ENCODE results near the gene FMR1.

Gene FMR1

GRCh38 chrX:147917700-147918695 is 6.3 kb downstream of the FMR1 start:
- no peak for DNase-seq

DNA sequence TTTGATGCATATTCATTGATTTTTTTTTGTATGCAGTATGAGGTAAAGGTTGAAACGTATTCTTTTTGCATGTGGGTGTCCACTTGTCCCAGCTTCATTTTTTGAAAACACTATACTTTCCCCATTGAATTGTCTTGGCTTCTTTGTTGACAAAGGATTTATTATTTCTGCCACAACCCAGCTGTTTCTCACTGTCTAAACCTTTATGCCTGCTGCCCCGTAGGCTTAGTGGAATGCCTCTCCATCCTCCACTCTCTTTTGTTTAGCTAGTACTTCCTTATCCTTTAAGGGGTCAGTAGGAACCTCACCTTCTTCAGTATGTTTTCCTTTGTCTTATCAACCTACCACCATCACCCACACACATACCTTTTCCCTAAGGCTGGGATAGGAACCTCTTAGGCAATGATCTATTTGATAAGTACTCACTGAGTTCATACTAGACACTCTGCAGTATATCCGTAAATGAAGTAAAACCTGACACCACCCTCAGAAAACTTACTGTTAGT is 8.5 kb downstream of the FMR1 start:
- DNase-seq, result no peak

DNA sequence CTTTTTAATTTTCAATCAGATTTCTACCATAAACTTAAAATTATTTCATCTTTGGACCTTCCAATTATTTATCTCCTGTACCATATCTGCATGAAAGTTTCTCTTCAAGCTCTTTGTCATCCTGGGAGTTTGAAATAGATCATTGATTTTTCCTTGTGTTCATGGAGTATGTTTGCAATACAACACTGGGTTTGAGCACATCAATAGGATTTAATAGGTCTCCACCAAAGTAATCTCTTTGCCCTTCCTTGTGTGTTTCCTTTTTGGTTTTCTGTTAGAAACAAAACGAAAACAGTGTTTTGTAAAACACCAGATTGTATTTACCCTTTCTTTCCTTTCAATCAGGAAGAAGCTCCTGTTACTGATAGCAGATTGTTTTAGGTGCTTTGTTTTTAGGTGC is 11.9 kb downstream of the FMR1 start:
- DNase-seq, result no peak

DNA sequence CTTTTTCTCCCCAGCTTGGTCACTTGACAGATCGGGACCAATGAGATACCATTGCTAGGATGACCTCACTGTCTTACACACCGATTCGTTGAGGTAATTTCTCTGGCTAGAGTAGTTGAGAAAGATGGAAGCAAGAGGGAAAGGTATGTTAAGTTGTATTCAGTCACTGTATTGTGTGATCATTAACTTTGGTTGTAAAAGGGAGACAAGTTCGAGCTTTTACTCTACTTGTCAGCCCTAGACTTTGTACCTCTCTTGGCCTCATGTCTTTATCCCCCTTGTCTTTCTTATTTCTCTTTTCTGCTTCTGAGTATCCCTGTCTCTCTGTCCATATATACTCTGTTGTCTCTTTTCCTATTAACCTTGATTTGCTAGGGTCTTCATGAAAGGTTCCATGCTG is 15.5 kb downstream of the FMR1 start:
- DNase-seq, result no peak

- no peak for DNase-seq
Measured at GRCh38 chrX:147933815-147934214, 22.1 kb downstream of the FMR1 start.

GRCh38 chrX:147935156-147935758 is 23.5 kb downstream of the FMR1 start:
- DNase-seq, result no peak

GRCh38 chrX:147945286-147945685 is 33.6 kb downstream of the FMR1 start:
- no peak for DNase-seq

DNA sequence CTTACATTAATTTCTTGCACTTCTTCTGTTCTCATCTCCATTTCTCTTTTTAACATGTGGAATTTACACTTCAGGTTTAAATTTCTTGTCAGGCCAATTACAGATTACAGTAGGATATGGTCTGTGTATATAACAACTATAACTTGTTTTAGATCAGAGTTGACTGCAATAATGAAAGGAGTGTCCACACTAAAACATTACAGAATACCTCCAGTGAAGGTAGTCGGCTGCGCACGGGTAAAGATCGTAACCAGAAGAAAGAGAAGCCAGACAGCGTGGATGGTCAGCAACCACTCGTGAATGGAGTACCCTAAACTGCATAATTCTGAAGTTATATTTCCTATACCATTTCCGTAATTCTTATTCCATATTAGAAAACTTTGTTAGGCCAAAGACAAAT is 36.8 kb downstream of the FMR1 start:
- no peak for DNase-seq

DNA sequence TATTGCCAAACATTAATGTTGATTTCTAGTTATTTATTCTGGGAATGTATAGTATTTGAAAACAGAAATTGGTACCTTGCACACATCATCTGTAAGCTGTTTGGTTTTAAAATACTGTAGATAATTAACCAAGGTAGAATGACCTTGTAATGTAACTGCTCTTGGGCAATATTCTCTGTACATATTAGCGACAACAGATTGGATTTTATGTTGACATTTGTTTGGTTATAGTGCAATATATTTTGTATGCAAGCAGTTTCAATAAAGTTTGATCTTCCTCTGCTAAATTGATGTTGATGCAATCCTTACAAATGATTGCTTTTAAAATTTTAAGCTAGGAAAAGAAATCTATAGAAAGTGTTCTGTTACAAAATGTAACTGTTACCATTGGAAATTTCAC is 38.6 kb downstream of the FMR1 start:
- DNase-seq, result no peak

GRCh38 chrX:147953976-147954375 is 42.3 kb downstream of the FMR1 start:
- DNase-seq, result no peak

DNA sequence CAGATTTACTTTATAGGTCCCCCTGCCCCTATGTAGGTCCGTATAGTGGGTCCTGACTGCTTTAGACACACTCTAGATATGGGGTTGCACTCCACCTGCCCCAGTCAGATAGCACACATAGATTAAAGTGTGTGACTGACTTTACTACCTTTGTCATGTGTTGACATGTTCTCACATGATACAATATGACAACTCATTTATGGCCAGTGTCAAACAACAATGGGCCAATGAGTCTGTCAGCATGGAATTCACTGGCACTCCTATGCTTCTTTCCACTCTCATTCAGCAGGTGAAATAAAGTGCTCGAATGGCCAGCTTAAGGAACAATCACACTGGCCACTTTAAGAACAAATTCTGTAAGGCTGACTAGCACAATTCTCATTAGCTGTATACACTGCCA is 45.6 kb downstream of the FMR1 start:
- no peak for DNase-seq

DNA sequence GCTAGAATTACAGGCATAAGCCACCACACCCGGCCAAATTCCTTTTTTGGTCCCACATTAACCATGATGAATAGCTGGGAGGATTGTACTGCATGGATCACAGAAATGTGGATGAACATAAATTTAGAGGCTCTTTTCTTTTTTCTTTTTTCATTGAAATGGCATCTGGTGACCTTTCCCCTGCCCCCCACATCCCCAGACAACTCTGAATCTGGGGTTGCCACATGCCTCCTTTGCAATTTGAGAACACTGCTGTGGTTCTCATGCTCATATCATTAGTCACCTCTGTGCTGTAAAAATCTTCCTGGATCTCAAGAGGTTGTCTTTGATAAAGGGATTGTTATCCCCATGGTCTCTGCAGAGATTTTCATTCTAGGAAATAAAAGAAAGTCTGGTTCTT is 46.6 kb downstream of the FMR1 start:
- no peak for DNase-seq

GRCh38 chrX:147960722-147961121 is 49.0 kb downstream of the FMR1 start:
- DNase-seq, result no peak

DNA sequence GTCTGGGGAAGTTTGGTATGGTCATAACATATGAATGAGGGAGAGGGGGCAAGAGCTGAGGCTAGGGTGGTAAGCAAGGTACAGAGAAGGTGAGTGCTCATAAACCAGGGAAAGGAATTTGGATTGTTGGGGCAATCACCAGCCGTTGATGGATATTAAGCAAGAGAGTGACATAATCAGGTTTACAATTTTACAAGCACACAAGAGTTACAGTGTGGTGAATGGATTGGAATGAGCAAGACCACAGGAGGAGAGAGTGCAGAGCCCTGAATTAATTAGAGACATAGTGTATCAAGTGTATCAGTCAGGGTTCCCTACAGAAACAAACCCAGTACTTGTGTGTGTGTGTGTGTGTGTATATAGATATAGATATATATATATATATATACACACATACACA is 50.8 kb downstream of the FMR1 start:
- no peak for DNase-seq

- DNase-seq, result no peak
Measured at GRCh38 chrX:147978931-147979330, 67.2 kb downstream of the FMR1 start.

DNA sequence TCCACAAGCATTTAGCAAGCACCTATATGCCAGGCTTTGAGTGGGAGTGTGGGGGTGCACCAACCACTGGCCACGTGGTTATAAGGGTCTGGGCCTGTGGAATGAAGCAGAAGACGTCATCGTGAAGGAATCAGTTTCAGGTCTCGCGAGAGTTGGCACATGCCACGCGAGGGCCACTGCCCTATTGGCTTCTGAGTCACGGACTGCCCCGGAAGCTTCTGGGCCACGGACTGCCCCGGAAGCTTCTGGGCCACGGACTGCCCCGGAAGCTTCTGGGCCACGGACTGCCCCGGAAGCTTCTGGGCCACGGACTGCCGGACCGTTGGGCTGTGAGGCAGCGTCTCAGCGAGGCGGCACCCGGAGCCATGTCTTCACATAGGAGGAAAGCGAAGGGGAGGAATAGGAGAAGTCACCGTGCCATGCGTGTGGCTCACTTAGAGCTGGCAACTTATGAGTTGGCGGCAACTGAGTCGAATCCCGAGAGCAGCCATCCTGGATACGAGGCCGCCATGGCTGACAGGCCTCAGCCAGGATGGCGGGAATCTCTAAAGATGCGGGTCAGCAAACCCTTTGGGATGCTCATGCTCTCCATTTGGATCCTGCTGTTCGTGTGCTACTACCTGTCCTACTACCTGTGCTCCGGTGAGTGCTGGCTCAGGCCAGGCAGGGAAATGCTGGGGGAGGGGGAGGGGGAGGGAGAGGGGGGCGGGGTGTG is 69.5 kb downstream of the FMR1 start, which contains the start of gene FMR1NB:
FMR1NB (plus strand) TSS at position 300 of the 715 bp plus-strand sequence; CDS start at position 366, 66 bp downstream.
- DNase-seq, result no peak
